RWPE1 (cell line): ENCODE results near the gene RAC2.
"Not testable (repeated sequence)": the region's sequence is repeated elsewhere in the genome, so short reads cannot be mapped to it uniquely, and the experiment has no call there.

Source experiments
- CTCF ChIA-PET: fragments of 350-600 bp; sonication (Branson Sonifier 250); formaldehyde crosslinking; extraction: SDS; loops from one replicate; lab custom pipeline; 2021; lab: Yijun Ruan, JAX
- POLR2A ChIA-PET: fragments of 400-600 bp; formaldehyde crosslinking; extraction: SDS; loops from one replicate; lab custom pipeline; 2020; ENCODE audit warnings: antibody characterized with exemption; ENCODE audit not compliant: low non-redundant PET; lab: Yijun Ruan, JAX
- DNase-seq: peaks from one replicate; pipeline ENCODE4 v3.0.0; 2012; ENCODE audit warnings: low spot score
- H3K27ac ChIP-seq: fragments of 450-650 bp; 2 replicates; pipeline ENCODE4 v1.5.1; 2017
- CTCF ChIP-seq: fragments of 450-650 bp; conservative IDR thresholded peaks from 2 replicates; pipeline ENCODE4 v1.5.1; 2017; ENCODE audit warnings: low read depth, mild to moderate bottlenecking

Gene RAC2

GRCh38 chr22:37254209-37254866, 10.3 kb upstream of the RAC2 start:
- CTCF ChIA-PET = no interaction called here
- H3K27ac ChIP-seq = peak overlapping the region; percentile 79
- TF ChIP-seq CTCF = no peak
- DNase-seq = no peak
- POLR2A ChIA-PET = no interaction called here

DNA sequence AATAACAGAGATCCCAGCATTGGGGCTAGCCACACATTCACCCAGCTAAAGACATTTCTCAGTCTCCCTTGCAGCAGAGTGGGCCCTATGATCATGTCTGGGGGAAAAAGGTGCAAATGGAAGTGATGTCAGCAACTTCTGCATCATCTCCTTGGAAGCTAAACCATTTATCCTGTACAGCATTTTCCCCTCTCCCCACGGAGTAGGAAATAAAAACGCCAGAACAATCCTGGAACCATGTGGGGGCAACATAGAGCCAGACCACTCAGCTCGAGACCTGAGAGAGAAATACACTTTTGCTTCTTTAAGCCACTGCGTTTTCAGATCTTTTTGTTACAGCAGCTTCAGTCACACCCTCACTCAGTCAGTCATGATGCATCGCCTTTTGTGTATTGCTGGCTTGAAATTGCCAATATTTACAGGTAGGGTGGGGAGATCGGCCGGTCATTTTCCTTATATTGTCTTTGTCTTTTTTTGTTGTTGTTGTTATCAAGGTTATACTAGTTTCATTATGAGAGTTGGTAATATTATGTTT, 9.1 kb upstream of the RAC2 start:
- CTCF ChIA-PET = no interaction called here

DNA sequence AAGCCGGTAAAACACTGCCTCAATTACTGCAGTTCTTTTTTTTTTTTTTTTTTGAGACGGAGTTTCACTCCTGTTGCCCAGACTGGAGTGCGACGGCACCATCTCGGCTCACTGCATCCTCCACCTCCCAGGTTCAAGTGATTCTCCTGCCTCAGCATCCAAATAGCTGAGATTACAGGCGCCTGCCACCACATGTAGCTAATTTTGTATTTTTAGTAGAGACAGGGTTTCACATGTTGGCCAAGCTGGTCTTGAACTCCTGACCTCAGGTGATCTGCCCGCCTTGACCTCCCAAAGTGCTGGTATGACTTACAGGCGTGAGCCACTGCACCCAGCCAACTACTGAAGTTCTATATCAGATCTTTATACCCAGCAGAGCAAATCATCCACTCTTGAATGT, 7.8 kb upstream of the RAC2 start:
- POLR2A ChIA-PET, DNase-seq, H3K27ac ChIP-seq, CTCF ChIA-PET: not testable (repeated sequence)

More for the DNA sequence above, 9.1 kb upstream of the RAC2 start:
- no peak for TF ChIP-seq CTCF
- H3K27ac ChIP-seq = peak overlapping the region; percentile 79; the same call in 1 of the 2 replicates
- POLR2A ChIA-PET = no interaction called here
- no peak for DNase-seq

DNA sequence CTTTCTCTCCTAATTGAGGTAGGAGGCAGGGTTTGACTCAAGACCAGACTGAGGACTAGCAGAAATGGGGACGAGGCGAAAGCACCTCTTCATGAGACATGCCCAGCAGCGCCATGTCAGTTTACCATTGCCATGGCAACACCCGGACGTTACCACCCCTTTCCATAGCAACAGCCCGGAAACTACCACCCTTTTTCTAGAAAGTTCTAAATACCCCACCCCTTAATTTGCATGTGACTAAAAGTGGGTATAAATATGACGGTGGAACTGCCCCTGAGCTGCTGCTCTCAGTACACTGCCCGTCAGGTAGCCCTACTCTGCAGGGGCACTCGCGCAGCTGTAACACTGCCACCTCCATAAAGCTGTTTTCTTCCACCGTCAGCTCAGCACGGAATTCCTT, 5.9 kb upstream of the RAC2 start:
- no peak for TF ChIP-seq CTCF
- POLR2A ChIA-PET = no interaction called here
- no peak for DNase-seq
- CTCF ChIA-PET = no interaction called here
- H3K27ac ChIP-seq = no peak overlapping the region

DNA sequence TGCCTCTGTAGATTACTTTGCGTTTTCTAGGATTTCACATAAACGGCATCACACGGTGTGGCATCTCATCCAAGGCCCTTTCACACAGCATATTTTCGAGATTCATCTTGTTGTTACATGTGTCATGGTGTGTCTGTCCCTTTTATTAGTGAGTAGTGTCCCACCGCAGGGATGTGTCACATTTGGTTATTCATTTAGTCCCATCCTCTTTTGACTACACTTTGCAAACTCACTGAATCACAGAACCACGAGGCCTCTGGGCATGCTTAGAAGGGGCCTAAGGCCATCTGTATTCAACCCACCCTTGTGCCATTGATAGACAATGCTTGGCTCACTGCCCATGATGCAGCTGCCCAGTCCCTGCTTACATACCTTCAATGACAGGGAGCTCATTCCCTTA, 4.2 kb upstream of the RAC2 start:
- no peak for TF ChIP-seq CTCF
- CTCF ChIA-PET = interaction anchor here (0.7 kb wide), 1 partner anchor 23 kb away, joined by 4 read pairs; no protein-coding TSS in a partner anchor
- POLR2A ChIA-PET = no interaction called here

DNA sequence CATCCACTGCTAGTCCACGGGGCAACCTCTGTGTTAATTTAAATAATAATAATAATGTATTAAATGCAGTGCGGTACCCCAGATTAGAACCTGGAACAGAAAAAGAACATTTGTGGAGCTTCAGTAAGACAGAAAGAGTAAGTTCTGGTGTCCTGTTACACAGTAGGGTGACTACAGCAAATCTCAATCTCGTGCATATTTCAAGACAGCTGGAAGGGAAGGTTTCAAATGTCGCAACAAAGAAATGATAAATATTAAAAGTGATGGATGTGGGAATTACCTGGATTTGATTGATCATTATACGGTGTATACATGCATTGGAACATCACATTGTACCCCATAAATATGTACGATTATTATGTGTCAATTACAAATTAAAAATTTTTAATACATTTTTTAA, 1.7 kb upstream of the RAC2 start:
- CTCF ChIA-PET = interaction anchor here (0.5 kb wide), 1 partner anchor 14 kb away, joined by 3 read pairs; no protein-coding TSS in a partner anchor
- POLR2A ChIA-PET = no interaction called here
- no peak for DNase-seq
- TF ChIP-seq CTCF = no peak
- no peak overlapping the region for H3K27ac ChIP-seq

More for the DNA sequence above, 4.2 kb upstream of the RAC2 start:
- no peak for DNase-seq
- H3K27ac ChIP-seq = no peak overlapping the region
